ENCODE measurements around the gene AZIN2. TPM values are rescaled to one million over a fixed set of nuclear protein-coding genes. Genes with fewer than 3 reads are reported as not detected.
"Not testable (repeated sequence)": the region's sequence is repeated elsewhere in the genome, so short reads cannot be mapped to it uniquely, and the experiment has no call there.

Gene AZIN2
- total RNA-seq, 2 donors from 2014 or later, result 1.2 to 2.1 TPM

DNA sequence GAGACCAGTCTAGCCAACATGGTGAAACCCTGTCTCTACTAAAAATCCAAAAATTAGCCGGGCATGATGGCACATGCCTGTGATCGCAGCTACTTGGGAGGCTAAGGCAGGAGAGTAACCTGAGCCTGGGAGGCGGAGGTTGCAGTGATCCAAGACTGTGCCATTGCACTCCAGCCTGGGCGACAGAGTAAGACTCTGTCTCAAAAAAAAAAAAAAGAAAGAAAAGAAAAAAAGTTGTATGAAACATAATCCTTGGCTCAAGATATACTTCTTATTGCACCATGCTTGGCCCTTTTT, 19.1 kb downstream of the AZIN2 start:
- H3K27ac Mint-ChIP-seq, result peak overlapping the region in 1 of 2 donors; percentile 88
- not testable (repeated sequence) for H3K9me3 Mint-ChIP-seq; ATAC-seq; DNase-seq (ENCODE audit: low spot score in 2 of 2); H3K36me3 Mint-ChIP-seq

DNA sequence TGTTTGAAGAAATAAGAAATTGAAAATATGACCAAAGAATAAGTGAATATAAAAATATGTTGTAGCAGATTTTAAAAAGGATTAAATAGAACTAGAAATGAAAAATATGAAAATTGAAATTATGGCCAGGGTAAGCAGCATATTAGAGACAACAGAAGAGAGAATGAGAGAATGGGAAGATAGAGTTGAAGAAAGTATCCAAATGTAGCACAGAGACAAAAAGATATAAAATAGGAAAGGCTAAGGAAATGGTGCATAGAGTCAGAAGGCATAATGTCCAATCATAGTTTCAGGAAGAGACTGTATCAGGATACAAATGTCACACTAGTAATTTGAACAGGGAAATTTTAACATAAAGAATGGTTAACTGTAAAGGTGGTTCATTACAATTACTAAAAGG, 29.5 kb downstream of the AZIN2 start:
- H3K9me3 Mint-ChIP-seq, result peaks cover 6 to 8% of the 10 kb centered on the region in 2 donors
- ATAC-seq (no peak), DNase-seq (ENCODE audit: low spot score in 2 of 2) (no peak)
- H3K36me3 Mint-ChIP-seq, result peaks cover 6 to 13% of the 10 kb centered on the region in 2 donors
- no peak overlapping the region for H3K27ac Mint-ChIP-seq

GRCh38 chr1:33111965-33112364, 31.0 kb downstream of the AZIN2 start:
- Mint-ChIP-seq H3K9me3 (peaks cover 6 to 8% of the 10 kb centered on the region in 2 donors), H3K27ac (no peak overlapping the region), H3K36me3 (peaks cover 6 to 13% of the 10 kb centered on the region in 2 donors)
- ATAC-seq, result no peak
- DNase-seq (ENCODE audit: low spot score in 2 of 2), result no peak

GRCh38 chr1:33117440-33118085, 36.6 kb downstream of the AZIN2 start:
- DNase-seq (ENCODE audit: low spot score in 2 of 2), result no peak
- no peaks in the 10 kb centered on the region for H3K36me3 Mint-ChIP-seq
- no peak for ATAC-seq
- peak overlapping the region; percentile 13 to 60 for H3K27ac Mint-ChIP-seq
- no peaks in the 10 kb centered on the region for H3K9me3 Mint-ChIP-seq

DNA sequence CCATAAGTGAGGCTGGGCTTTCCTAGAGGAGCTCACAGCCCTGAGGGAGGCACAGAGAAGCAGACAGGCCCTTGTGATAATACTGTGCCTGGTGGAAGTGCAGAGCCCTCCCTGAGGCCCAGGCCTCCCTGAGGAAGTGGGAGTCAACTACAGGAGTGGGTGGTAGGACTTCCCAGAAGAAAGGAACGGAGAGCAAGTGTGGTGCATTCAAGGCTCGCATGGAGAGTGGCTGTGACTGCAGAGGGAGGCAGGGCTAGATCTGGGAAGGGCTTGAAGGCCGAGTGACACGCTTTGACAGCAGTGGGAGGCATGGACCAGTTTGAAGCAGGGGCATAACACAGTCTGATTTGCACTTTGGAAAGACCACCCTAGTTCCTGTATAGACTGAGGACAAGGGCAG, 37.3 kb downstream of the AZIN2 start:
- H3K27ac Mint-ChIP-seq, result peak overlapping the region; percentile 13 to 60
- ATAC-seq, result no peak
- DNase-seq (ENCODE audit: low spot score in 2 of 2), result no peak
- no peaks in the 10 kb centered on the region for H3K9me3 Mint-ChIP-seq
- H3K36me3 Mint-ChIP-seq, result no peaks in the 10 kb centered on the region

GRCh38 chr1:33119050-33119449, 38.1 kb downstream of the AZIN2 start:
- H3K27ac Mint-ChIP-seq, result peak overlapping the region; percentile 58 to 60

DNA sequence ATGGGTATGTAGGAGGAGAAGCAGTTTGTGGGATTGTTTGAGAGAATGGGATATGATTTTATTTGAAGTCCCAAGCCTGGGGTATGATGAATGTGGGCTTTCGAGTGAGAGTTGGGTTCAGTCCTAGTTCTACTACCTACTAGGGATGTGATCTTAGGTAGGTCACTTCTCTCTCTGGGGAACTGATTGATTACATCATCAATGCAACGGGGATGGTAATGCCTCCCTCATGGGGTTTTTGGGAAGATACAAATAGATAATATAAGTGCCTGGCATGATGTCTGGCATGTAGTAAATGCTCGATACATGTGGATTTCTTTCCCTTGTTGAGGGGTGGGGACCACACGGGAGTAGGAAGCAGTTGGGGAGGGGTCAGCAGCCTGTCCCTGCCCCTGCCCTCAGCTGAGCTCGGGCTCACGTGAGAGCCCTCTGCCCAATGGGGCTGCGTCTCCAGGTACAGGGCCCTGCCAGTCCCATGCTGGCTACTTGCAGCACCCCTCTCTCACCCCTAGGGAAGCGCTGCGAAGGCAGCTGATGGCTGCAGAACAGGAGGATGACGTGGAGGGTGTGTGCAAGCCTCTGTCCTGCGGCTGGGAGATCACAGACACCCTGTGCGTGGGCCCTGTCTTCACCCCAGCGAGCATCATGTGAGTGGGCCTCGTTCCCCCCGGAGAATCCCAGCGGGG, 38.7 kb downstream of the AZIN2 start:
- H3K36me3 Mint-ChIP-seq, result peaks cover 0 to under 1% of the 10 kb centered on the region in 2 donors
- ATAC-seq (no peak), DNase-seq (ENCODE audit: low spot score in 2 of 2) (no peak)
- H3K27ac Mint-ChIP-seq, result peak overlapping the region in 1 of 2 donors; percentile 60
- no peaks in the 10 kb centered on the region for H3K9me3 Mint-ChIP-seq

More at GRCh38 chr1:33119050-33119449, 38.1 kb downstream of the AZIN2 start:
- no peak for DNase-seq (ENCODE audit: low spot score in 2 of 2)
- H3K9me3 Mint-ChIP-seq, result no peaks in the 10 kb centered on the region
- no peak for ATAC-seq
- H3K36me3 Mint-ChIP-seq, result no peaks in the 10 kb centered on the region

DNA sequence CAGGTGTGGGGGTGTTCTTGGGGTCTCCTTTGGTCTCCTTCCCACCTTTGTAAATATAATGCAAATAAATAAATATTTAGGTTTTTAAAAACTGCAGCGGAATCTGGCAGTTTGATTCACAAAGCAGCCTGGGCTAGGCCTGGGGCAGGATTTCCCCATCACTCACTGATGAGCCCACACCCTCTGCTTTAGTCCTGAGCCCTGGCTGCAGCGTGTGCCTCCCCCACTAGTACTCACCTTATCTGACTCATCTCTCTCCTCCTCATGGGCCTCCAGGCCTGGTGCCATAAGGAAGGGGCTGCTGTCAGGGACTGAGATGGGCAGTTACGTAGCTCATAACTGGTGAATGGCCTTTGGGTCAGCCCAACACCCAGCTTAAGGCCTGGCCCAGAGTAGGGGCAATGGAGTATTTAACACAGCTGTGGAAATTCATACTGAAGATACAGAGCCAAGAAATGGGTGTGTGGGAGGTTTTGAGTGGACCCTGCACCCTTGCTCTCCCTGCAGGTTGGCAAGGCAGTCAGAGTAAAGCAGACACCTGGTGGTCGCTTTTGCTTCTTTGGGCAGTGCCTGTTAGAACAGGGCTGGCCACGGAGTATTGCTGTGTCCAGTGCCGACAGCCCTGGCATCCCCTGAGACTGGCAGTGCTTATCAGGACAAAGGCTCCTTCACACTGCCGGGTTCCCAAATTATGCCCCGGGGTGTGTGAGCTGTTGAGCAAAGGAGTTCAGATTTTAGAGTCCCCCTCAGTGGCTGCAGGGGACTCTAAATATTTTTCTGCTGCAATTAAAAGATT, 39.7 kb downstream of the AZIN2 start:
- DNase-seq (ENCODE audit: low spot score in 2 of 2), result no peak
- Mint-ChIP-seq H3K9me3 (no peaks in the 10 kb centered on the region), H3K27ac (no peak overlapping the region), H3K36me3 (peaks cover 5 to 10% of the 10 kb centered on the region in 2 donors)
- no peak for ATAC-seq

GRCh38 chr1:33121728-33122127, 40.8 kb downstream of the AZIN2 start:
- H3K36me3 Mint-ChIP-seq, result peaks cover 13 to 14% of the 10 kb centered on the region in 2 donors
- no peak for DNase-seq (ENCODE audit: low spot score in 2 of 2)
- H3K27ac Mint-ChIP-seq, result no peak overlapping the region
- ATAC-seq, result no peak
- H3K9me3 Mint-ChIP-seq, result no peaks in the 10 kb centered on the region

GRCh38 chr1:33122483-33123178, 41.7 kb downstream of the AZIN2 start:
- DNase-seq (ENCODE audit: low spot score in 2 of 2), result no peak
- Mint-ChIP-seq H3K9me3 (no peaks in the 10 kb centered on the region), H3K27ac (peak overlapping the region in 1 of 2 donors; percentile 62), H3K36me3 (peaks cover 17 to 19% of the 10 kb centered on the region in 2 donors)
- no peak for ATAC-seq

DNA sequence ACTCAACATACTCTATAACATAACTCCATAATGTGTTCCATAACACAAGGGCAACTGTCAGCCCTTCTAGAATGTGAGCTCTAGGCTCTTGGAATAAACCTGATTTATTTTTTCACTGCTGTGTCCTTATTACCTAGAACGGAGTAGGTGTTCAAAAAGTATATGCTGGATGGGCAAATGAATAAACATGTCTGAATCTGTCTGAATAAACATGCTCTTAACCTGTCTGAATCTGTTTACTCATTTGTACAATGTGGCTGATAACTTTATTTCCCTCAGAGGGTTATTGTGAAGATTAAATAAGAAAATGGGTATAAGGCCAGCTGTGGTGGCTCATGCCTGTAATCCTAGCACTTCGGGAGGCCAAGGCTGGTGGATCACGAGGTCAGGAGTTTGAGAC, 42.3 kb downstream of the AZIN2 start:
- Mint-ChIP-seq H3K27ac (no peak overlapping the region), H3K9me3 (no peaks in the 10 kb centered on the region), H3K36me3 (peaks cover 17 to 19% of the 10 kb centered on the region in 2 donors)
- DNase-seq (ENCODE audit: low spot score in 2 of 2) (no peak), ATAC-seq (no peak)

- not testable (repeated sequence) for ATAC-seq; H3K9me3 Mint-ChIP-seq; H3K27ac Mint-ChIP-seq; DNase-seq (ENCODE audit: low spot score in 2 of 2)
- H3K36me3 Mint-ChIP-seq, result peaks cover 17 to 25% of the 10 kb centered on the region in 2 donors
Measured at GRCh38 chr1:33124647-33125046, 43.7 kb downstream of the AZIN2 start.

DNA sequence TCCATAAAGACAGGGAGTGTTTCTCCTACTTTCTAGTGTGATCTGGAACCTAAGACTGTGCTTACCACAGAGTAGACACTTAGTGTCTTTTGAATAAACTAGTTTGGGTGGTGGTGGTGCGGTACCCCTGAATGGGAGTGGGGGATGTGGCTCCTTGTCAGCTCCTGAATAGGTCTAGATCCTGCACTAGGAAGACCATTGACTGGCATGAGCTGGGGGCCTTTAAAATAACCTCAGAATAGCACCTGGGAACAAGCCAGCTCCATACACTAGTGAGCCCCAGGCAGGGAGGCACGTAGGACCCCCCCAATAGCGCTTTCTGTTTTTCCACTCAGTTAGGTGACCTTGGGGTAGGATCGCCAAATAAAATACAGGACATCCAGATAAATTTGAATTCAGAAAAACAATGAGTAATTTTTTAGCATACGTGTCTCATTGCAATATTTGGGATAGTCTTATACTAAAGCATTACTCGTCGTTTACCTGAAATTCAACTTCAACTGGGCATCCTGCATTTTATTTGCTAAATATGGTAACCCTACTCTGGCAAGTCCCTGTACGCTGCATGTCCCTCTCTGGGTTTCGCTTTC, 45.6 kb downstream of the AZIN2 start:
- Mint-ChIP-seq H3K36me3 (peaks cover 17 to 25% of the 10 kb centered on the region in 2 donors), H3K27ac (peak overlapping the region; percentile 96 to 97), H3K9me3 (no peaks in the 10 kb centered on the region)
- DNase-seq (ENCODE audit: low spot score in 2 of 2) (no peak), ATAC-seq (no peak)

- H3K27ac Mint-ChIP-seq, result peak overlapping the region; percentile 96 to 97
- ATAC-seq, result peak; percentile 89 to 95
- H3K36me3 Mint-ChIP-seq, result peaks cover 17 to 25% of the 10 kb centered on the region in 2 donors
- peak; percentile 97 to 99 for DNase-seq (ENCODE audit: low spot score in 2 of 2)
- H3K9me3 Mint-ChIP-seq, result no peaks in the 10 kb centered on the region
Measured at GRCh38 chr1:33127001-33127823, 46.3 kb downstream of the AZIN2 start.

- no peak for ATAC-seq
- DNase-seq (ENCODE audit: low spot score in 2 of 2), result peak in 1 of 2 donors; percentile 16
Measured at GRCh38 chr1:33128781-33129180, 47.8 kb downstream of the AZIN2 start.

GRCh38 chr1:33130297-33130696, 49.3 kb downstream of the AZIN2 start:
- peaks cover 16 to 18% of the 10 kb centered on the region in 2 donors for H3K36me3 Mint-ChIP-seq
- no peaks in the 10 kb centered on the region for H3K9me3 Mint-ChIP-seq
- peak overlapping the region; percentile 24 to 91 for H3K27ac Mint-ChIP-seq
- ATAC-seq (peak; percentile 52), DNase-seq (ENCODE audit: low spot score in 2 of 2) (peak in 1 of 2 donors; percentile 55)

More at GRCh38 chr1:33128781-33129180, 47.8 kb downstream of the AZIN2 start:
- Mint-ChIP-seq H3K9me3 (no peaks in the 10 kb centered on the region), H3K27ac (no peak overlapping the region), H3K36me3 (peaks cover 17 to 25% of the 10 kb centered on the region in 2 donors)
